Measurements from ENCODE around the gene UNC79. TPM values are rescaled to one million over a fixed set of nuclear protein-coding genes. Genes with fewer than 3 reads are reported as not detected.

Gene UNC79
- total RNA-seq, 1 donor from 2014 or later, result 0.09 TPM

DNA sequence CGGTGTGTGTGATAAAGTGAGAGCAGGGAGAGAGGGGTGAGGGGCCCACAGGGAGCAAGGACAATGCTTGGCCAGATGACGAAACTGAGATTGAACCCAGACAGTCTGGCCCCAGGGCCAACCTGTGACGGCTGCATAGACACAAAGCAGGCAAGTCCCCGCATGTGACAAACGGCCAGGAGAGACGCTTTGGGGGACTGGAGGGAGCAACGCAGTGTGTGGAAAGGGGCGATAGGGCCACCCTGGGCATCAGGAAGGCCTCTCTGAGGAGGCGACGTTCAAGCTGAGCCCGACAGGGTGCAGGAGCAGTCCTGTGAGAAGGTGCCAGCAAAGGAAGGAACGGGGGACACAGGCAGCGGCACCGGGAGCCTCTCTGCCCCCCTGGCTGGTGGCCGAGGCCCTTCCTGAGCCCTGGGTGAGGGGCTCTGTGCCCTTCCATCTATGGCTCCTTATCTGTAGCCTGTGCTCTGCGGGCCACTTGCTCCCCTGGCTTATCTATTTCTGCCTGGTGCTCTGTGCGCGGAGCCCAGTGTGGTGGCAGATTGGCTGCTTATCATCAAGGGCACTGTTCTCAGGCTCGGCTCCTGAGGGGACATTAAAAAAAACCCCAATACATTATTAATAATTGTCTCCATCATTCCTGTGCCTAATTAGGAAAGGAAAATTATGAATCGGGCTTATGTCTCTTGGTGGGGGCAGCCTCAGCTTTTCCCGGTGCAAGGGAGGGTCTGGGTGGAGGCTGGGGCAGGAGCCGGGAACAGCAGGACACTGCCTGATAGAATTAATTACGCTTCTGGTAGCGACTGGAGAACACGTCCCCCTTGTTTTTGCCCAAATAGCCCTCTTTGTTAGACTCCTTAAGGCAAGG lies 317.7 kb downstream of the UNC79 start:
- Histone ChIP-seq H3K27ac (no peak overlapping the region), H3K27me3 (peaks cover 9% of the 10 kb centered on the region), H3K4me3 (no peak overlapping the region), H3K9me3 (no peaks in the 10 kb centered on the region), H3K36me3 (no peaks in the 10 kb centered on the region), H3K4me1 (no peaks in the 10 kb centered on the region)
- DNase-seq (no peak), ATAC-seq (no peak)
- intact Hi-C loops (cut with DNase I), result no loop called here
- TF ChIP-seq CTCF (IDR thresholded peaks at IDR 0.05), result no peak

GRCh38 chr14:93749076-93749420 lies 318.3 kb downstream of the UNC79 start:
- no peak for TF ChIP-seq CTCF (IDR thresholded peaks at IDR 0.05)
- no peaks in the 10 kb centered on the region for H3K9me3 ChIP-seq
- intact Hi-C loops (cut with DNase I), result no loop called here

DNA sequence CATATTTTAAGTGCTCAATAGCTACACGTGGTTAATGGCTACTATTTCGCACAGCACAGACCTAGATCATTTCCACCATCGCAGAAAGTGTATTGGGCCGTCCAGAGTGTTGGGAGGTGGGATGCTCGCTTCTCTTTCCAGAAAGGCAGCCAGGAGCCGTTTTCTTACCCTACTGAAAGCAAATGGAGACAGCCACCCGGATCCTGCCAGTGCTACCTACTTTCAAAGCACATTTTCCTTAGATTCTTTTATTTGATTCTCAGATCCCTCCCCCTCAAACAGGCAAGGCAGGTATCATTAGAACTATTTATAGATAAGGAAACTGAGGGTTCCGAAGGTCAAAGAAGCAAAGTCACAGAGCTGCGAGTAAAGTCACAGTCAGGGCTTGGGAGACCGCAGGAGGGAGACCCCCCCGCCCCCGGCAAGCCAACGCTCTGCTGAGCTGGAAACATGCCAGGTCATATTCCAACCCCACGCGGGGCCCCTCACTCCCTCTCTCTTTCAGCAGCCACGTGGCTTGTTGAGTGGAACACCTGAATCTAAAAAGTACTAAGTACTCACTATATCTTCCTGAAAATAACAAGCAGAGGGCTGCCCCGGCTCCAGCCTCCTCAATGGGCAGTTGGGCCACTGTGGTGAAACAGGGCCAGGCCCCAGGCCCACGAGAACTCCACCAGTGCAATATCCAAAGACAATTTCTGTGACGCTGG lies 321.4 kb downstream of the UNC79 start:
- Histone ChIP-seq H3K36me3 (no peaks in the 10 kb centered on the region), H3K27ac (no peak overlapping the region), H3K9me3 (no peaks in the 10 kb centered on the region), H3K4me3 (no peak overlapping the region), H3K4me1 (no peaks in the 10 kb centered on the region), H3K27me3 (no peaks in the 10 kb centered on the region)
- TF ChIP-seq CTCF (IDR thresholded peaks at IDR 0.05), result no peak
- DNase-seq (no peak), ATAC-seq (no peak)
- intact Hi-C loops (cut with DNase I), result no loop called here

More at GRCh38 chr14:93749076-93749420, 318.3 kb downstream of the UNC79 start:
- ATAC-seq, result no peak
- Histone ChIP-seq H3K27me3 (peaks cover 9% of the 10 kb centered on the region), H3K36me3 (no peaks in the 10 kb centered on the region), H3K4me3 (no peak overlapping the region), H3K27ac (no peak overlapping the region), H3K4me1 (no peaks in the 10 kb centered on the region)
- DNase-seq, result no peak

DNA sequence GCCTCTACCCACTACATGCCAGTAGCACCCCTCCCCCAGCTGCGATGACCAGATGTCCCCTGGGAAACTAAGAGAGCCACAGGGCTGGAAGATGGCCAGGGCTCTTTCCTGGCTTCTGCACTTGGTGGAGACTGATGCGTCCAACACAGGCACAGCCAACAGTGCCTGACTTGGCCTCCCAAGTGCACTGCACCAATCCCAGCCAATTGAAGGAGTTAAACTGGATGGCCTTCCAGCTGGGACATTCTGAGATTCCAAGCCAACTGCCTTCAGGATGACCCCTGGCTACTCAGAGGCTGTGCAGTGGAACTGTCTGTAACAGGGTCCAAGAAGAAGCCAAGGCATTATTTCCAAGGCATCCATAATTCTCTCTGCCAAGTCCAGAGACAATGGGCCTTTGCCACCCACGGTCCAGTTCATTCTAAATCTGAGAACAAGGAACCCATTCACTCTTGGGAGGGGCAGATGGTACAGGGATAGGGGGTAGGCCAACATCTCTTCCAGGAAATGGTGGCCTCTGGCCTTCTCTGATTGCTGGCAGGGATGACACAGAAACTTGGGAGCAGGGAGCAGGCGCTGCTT lies 322.3 kb downstream of the UNC79 start:
- intact Hi-C loops (cut with DNase I), result no loop called here
- Histone ChIP-seq H3K36me3 (no peaks in the 10 kb centered on the region), H3K27ac (no peak overlapping the region), H3K4me1 (no peaks in the 10 kb centered on the region), H3K9me3 (no peaks in the 10 kb centered on the region), H3K27me3 (no peaks in the 10 kb centered on the region), H3K4me3 (no peak overlapping the region)
- no peak for ATAC-seq
- TF ChIP-seq CTCF (IDR thresholded peaks at IDR 0.05), result no peak
- no peak for DNase-seq

GRCh38 chr14:93753647-93754046 lies 322.9 kb downstream of the UNC79 start:
- no peak for ATAC-seq
- Histone ChIP-seq H3K4me1 (no peaks in the 10 kb centered on the region), H3K27me3 (no peaks in the 10 kb centered on the region), H3K36me3 (no peaks in the 10 kb centered on the region), H3K9me3 (no peaks in the 10 kb centered on the region), H3K4me3 (no peak overlapping the region), H3K27ac (no peak overlapping the region)
- intact Hi-C loops (cut with DNase I), result no loop called here
- no peak for TF ChIP-seq CTCF (IDR thresholded peaks at IDR 0.05)
- no peak for DNase-seq
